GM03348 (cell line): ENCODE data around the gene SLC6A15.

ENCODE experiments used
- DNase-seq: peaks from one replicate; pipeline ENCODE4 v3.0.0; 2012; ENCODE audit warnings: low spot score

The SLC6A15 gene

GRCh38 chr12:84912198-84913128 is at the start of gene SLC6A15:
SLC6A15 (minus strand) TSS chr12:84912799; CDS start chr12:84892120, 20,679 bp downstream.
- DNase-seq = peak; percentile 81

GRCh38 chr12:84960918-84961317 is 48.3 kb upstream of the SLC6A15 start:
- no peak for DNase-seq

GRCh38 chr12:84955298-84955697 is 42.7 kb upstream of the SLC6A15 start:
- no peak for DNase-seq

GRCh38 chr12:84954415-84954814 is 41.8 kb upstream of the SLC6A15 start:
- no peak for DNase-seq

- no peak for DNase-seq
Observed at GRCh38 chr12:84950971-84951546, 38.5 kb upstream of the SLC6A15 start.

GRCh38 chr12:84946753-84947152 is 34.2 kb upstream of the SLC6A15 start:
- no peak for DNase-seq

GRCh38 chr12:84937415-84937814 is 24.8 kb upstream of the SLC6A15 start:
- no peak for DNase-seq

- no peak for DNase-seq
Observed at GRCh38 chr12:84929501-84929900, 16.9 kb upstream of the SLC6A15 start.

- peak; percentile 24 for DNase-seq
Observed at GRCh38 chr12:84924981-84925380, 12.4 kb upstream of the SLC6A15 start.

GRCh38 chr12:84922693-84923092 is 10.1 kb upstream of the SLC6A15 start:
- no peak for DNase-seq

- no peak for DNase-seq
Observed at GRCh38 chr12:84920331-84920730, 7.7 kb upstream of the SLC6A15 start.

- DNase-seq = peak; percentile 9
Observed at GRCh38 chr12:84919271-84919670, 6.7 kb upstream of the SLC6A15 start.

GRCh38 chr12:84913129-84913515 is 523 bp upstream of the SLC6A15 start:
- no peak for DNase-seq

GRCh38 chr12:84911271-84912197 is 1.1 kb downstream of the SLC6A15 start:
- peak; percentile 81 for DNase-seq

GRCh38 chr12:84910549-84911241 is 1.9 kb downstream of the SLC6A15 start:
- DNase-seq = peak; percentile 5

- DNase-seq = no peak
Observed at GRCh38 chr12:84904051-84904450, 8.5 kb downstream of the SLC6A15 start.

- DNase-seq = no peak
Observed at GRCh38 chr12:84891106-84891838, 21.3 kb downstream of the SLC6A15 start.

GRCh38 chr12:84889818-84890217 is 22.8 kb downstream of the SLC6A15 start:
- no peak for DNase-seq

GRCh38 chr12:84888861-84889260 is 23.7 kb downstream of the SLC6A15 start:
- no peak for DNase-seq

- no peak for DNase-seq
Observed at GRCh38 chr12:84877340-84877739, 35.3 kb downstream of the SLC6A15 start.

GRCh38 chr12:84875241-84875640 is 37.4 kb downstream of the SLC6A15 start:
- no peak for DNase-seq
